Adipose tissue (tissue), 3 donors: ENCODE results near the gene WDR70. TPM values are rescaled to one million over a fixed set of nuclear protein-coding genes. Genes with fewer than 3 reads are reported as not detected.
"Not testable (repeated sequence)": the region's sequence is repeated elsewhere in the genome, so short reads cannot be mapped to it uniquely, and the experiment has no call there.

Source experiments
- H3K27ac ChIP-seq: one replicate; pipeline ENCODE4 v1.5.1; 2013; ENCODE audit warnings: low read depth, low read length
- WGBS, 3 donors: extraction: QIAGEN DNeasy Blood & Tissue Kit; methylation state at CpG; one replicate each; pipeline ENCODE4 v1.1.7; 2013; 5-methylcytosine and 5-hydroxymethylcytosine counted together
- polyA plus RNA-seq, 3 donors: library from polyadenylated mRNA; stranded (reverse); fragments of 200-250 nt; gene quantifications; one replicate each; pipeline ENCODE4 v1.2.3, GENCODE V29; 2013
- donor health status: healthy with polysubstance abuse.
- donor health status: Bipolar disorder and iron deficiency.
- donor health status: healthy.

WDR70 gene
- polyA plus RNA-seq, 3 donors: 6.5 to 16.1 (median 12.0) TPM

DNA sequence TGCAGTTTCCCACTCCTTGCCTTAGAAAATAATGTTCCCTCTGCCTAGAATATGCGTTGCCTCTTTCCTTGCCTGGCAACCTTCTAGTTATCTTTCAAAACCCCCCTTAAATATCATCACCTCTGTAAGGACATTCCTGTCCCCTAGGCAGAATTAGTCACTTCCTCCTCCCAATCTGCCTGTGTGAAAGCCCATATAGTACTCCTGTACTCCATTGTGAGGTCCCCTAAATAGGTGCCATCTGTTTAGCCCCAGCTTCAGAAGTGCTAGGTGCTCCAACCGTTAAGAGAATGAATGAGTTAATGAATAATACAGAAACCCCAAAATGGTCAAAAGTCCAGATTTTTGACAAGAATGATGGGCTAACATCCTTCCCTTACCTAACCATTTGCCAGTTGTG is 279.3 kb downstream of the WDR70 start:
- WGBS, 3 donors: 72 to 89% (median 80%) methylated on average over 2 of the region's 2 CpGs
- no peak overlapping the region for H3K27ac ChIP-seq

DNA sequence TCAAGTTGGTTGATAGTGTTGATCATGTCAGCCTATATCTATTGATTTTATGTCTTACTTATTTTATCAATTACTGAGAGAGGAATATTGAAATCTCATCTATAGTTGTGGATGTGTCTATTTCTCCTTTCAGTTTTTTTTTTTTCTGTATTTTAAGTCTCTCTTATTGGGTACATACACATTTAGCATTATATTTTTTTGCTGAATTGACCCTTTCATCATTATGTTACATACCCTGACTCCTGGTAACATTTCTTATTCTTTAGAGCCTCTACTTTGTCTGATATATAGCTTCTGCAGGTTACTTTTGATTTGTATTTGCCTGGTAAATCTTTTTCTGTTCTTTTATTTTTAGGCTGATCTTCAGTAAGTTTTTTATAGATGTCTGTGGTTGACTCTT is 281.2 kb downstream of the WDR70 start:
- H3K27ac ChIP-seq: no peak overlapping the region

DNA sequence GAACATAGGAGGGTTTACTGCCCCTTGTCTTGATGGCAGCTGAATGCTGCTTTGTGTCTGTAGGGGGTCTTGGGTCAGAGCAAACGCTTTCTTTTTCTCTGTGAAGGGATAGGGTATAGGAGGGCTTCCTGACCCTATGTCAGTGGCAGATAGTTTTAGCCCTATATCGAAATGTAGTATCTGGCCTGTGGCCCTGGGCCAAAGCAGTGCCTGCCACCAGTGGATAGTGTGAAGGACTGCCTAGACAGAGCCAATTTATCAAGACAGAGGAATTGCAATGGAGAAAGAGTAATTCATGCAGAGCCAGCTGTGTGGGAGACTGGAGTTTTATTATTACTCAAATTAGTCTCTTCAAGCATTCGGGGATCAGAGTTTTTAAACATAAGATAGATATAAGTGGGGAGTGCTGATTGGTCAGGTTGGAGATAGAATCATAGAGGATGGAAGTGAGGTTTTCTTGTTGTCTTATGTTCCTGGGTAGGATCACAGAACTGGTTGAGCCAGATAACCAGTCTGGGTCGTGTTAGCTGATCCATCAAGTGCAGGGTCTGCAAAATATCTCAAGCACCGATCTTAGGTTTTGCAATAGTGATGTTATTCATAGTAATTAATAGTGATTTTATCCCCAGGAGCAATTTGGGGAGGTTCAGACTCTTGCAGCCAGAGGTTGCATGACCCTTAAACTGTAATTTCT is 282.3 kb downstream of the WDR70 start:
- WGBS, 3 donors: 61 to 62% (median 61%) methylated on average over 5 of the region's 5 CpGs
- no peak overlapping the region for H3K27ac ChIP-seq

DNA sequence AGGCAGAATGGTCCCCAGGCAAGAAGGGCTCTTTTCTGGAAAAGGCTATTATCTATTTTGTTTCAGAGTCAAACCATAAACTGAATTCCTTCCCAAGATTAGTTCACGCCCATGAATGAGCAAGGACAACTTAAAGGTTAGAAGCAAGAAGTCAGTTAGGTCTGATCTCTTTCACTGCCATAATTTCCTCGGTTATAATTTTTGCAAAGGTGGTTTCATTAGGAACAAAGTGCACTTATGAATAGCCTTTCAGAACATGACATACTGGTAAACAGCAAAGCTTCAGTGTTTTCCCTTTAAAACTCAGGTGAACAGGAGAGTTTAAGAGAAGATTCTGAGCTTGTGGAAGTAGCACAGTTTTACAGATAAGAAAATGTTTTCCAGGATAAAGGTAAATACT is 282.8 kb downstream of the WDR70 start:
- no peak overlapping the region for H3K27ac ChIP-seq
- WGBS, 3 donors: 63 to 67% (median 64%) methylated on average over 2 of the region's 2 CpGs

DNA sequence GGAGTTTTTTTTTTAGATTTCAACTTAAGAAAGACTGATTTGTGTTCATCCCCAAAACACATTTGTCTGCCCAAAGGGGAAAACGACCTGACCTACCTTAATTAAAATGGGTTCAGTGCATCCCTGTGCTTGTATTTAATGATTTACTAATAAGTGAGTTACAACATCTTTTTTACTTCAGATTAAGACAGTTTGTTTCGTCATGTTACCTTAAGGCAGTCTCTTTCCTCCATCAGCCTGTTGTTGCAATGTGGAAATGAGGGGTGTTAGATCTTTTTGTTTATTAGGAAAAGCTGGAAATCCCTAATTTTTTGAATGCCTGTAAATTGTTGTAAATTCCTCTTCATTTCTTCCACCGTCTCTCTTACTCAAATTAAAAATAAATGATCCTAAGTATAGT is 283.2 kb downstream of the WDR70 start:
- 57 to 63% (median 60%) methylated on average over 3 of the region's 3 CpGs for WGBS, 3 donors

DNA sequence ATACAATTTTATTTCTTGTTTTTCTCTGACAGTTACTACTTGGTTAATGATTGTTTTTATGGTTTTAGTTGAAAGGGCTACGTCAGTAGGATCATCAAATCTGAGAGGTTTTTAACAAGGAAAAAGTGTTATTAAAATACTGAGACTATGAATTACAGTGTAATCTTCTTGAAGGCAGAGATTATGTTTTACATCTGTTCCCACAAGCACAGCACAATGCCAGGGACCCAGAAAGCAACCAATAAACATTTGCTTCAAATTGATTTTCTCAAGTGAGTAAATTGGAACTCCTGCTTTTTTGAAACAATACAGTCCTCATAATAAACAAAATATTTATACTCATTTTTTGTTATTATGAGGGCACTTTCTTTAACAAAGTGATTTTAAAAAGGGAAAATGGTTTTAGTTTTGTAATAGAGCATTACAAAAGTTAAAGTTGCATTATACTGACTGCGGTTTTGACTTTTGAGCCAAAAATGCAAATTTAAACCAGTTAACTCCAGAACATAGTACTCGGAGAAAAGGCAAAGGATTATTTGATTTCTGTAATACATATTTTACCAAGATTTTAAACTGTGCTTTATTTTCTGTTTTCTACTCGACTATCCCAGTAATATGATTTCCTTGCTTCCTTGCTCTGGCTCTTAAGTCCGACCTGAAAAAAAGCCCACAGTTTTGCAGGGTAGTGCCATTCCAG is 283.8 kb downstream of the WDR70 start:
- no peak overlapping the region for H3K27ac ChIP-seq

More for the DNA sequence above, 283.2 kb downstream of the WDR70 start:
- no peak overlapping the region for H3K27ac ChIP-seq

DNA sequence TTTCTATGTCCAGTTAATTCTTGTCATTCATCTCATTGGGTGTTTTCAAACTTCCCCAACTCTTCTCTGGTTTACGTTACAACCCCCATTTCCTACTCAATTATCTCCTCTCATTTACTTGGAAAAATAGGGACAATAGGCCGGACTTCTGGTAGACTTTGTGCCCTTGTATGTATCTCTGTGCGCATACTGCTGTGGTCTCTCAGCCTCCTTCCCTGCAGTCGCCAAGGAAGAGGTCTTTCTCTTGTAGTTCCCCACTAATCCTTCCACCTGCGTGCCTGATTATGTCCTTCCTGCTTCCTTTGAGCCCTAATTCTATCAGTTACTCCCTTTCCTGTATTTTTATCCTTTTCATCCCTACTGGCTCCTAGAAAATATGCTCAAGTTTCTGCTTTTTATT is 284.4 kb downstream of the WDR70 start:
- 70 to 95% (median 75%) methylated on average over 5 of the region's 5 CpGs for WGBS, 3 donors
- H3K27ac ChIP-seq: no peak overlapping the region

More for the DNA sequence above, 283.8 kb downstream of the WDR70 start:
- WGBS, 3 donors: 64 to 85% (median 68%) methylated on average over 5 of the region's 5 CpGs

DNA sequence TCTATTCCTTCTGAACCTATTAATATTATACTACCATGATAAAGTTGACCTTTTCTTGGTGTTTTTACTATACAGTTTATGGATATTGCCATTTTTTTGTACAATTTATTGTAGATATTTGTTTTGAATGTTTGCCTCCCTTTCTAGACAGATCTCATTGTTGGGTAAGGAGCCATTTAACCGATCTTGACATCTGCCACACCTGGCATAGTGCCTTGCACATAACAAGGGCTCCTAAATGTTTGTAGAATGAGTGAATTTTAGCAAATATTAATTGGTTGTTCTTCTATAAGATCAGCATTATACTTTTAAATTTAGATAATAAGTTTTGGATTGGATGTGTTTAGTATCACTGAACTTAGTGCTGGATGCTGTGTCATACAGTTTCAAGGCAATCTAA is 285.4 kb downstream of the WDR70 start:
- WGBS, 3 donors: 96 to 97% (median 97%) methylated on average over 1 of the region's 1 CpG
- H3K27ac ChIP-seq: no peak overlapping the region

DNA sequence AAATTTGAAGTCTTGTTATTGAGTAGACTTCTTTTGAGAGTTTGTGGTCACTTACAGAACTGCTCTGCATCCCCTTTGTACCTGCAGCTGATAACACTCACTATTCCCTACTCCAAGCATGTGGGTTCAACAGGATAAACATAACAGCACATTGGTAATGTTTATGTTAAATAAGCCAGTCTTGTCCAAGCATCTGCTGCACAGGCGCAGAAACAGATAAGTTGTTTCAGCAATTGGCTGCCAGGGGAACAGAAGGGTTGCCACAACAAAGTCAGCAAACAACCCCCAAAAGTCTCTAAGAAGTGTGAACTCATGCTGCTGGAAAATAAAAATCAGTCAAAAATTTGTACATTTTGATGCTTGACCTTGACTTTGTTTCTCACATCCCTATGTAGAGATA is 286.2 kb downstream of the WDR70 start:
- no peak overlapping the region for H3K27ac ChIP-seq
- WGBS, 3 donors: 71 to 86% (median 78%) methylated on average over 1 of the region's 1 CpG

DNA sequence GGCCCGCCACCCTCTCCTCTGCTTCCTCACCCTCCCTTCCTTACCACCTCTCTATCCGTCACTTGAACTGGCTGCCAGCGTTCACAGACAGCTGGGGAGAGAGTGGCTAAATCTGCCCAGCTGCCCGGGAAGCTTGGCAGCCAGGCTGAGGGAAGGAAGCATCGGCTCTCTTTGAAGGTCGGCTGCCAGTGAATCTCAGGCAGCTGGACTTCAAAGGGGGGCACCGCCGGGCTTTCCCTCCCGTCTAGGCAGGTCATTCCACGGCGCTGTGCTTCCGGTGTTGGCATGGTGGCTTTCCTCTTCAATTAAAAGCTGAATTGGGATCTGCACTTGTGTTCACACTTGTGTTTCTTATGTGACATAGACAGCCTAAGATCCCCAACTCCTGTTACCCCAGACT is 286.8 kb downstream of the WDR70 start:
- WGBS, 3 donors: 34 to 58% (median 52%) methylated on average over 12 of the region's 12 CpGs
- H3K27ac ChIP-seq: no peak overlapping the region

DNA sequence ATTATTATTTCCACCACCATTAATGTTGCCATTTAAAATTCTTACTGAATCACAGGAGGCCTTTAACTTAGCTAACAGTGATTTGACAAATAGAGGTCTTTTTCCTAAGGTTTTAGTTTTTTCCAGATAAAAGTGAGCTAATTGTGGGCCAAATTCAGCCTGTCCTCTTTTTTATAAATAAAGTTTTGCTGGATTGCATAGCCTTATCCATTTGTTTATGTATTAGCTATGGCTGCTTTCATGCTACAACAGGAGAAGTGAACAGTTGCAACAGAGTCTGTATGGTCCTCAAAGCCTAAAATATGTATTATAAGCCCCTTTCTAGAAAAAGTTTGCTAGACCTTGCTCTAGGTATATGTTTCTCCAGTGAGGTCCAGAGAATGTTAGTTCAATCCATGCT is 288.3 kb downstream of the WDR70 start:
- H3K27ac ChIP-seq: no peak overlapping the region

DNA sequence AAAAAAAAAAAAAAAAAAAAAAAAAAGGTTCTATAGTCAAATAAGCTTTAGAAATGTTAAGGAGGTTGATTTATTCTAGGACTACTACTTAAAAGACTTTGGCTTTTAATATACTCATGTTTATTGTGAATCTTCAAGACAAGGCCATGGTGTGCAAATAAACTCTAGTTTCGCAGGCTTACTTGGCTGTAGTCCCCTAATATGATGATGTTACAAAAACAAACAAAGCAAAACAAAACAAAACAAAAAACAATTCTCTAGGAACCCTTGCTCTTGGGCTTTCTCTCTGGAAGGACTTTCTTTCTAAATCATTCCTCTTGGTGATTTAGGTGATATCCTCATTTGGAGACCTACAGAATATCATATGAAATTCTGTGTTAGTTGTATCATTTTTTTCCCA is 288.7 kb downstream of the WDR70 start:
- no peak overlapping the region for H3K27ac ChIP-seq
- WGBS, 3 donors: 65 to 97% (median 92%) methylated on average over 1 of the region's 1 CpG

DNA sequence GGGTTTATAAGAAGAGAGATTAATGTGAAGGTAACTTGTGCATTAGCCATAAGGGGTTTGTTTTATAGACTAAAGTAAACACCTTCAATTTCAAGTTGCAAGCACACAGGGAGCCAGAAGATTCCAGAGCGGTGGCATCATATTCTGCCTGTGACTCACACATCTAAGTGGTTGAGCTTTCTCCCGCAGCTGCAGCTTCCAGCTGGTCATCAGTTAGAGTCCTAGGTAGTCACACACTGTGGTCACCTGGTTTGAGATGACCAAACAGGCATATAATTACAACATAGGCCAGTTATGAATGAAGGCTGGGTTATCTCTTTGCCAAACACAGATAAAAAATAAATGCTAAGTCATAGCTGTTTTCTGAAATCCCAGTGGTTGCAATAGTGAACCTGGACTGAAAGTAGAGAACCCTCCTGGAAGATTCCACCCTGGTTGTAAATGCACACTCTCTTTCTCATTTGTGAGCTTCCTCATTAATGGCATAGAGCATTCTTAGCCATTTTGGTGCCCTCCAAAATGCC is 289.5 kb downstream of the WDR70 start:
- 65 to 78% (median 75%) methylated on average over 2 of the region's 2 CpGs for WGBS, 3 donors

DNA sequence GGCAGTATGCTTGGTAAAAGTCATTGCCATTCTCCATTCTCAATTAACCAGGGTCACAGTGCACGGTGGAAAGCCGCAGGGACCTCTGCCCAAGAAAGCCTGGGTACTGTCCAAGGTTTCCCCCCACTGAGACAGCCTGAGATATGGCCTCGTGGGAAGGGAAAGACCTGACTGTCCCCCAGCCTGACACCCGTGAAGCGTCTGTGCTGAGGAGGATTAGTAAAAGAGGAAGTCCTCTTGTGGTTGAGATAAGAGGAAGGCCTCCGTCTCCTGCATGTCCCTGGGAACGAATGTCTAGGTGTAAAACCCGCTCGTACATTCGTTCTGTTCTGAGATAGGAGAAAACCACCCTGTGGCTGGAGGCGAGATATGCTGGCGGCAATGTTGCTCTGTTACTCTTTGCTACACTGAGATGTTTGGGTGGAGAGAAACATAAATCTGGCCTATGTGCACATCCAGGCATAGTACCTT is 293.0 kb downstream of the WDR70 start:
- not testable (repeated sequence) for H3K27ac ChIP-seq
- 36 to 65% (median 41%) methylated on average over 12 of the region's 12 CpGs for WGBS, 3 donors

More for the DNA sequence above, 289.5 kb downstream of the WDR70 start:
- no peak overlapping the region for H3K27ac ChIP-seq

DNA sequence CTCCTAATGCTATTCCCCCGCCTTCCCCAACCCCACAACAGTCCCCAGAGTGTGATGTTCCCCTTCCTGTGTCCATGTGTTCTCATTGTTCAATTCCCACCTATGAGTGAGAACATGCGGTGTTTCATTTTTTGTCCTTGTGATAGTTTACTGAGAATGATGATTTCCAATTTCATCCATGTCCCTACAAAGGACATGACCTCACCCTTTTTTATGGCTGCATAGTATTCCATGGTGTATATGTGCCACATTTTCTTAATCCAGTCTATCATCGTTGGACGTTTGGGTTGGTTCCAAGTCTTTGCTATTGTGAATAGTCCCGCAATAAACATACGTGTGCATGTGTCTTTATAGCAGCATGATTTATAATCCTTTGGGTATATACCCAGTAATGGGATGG is 295.2 kb downstream of the WDR70 start:
- not testable (repeated sequence) for H3K27ac ChIP-seq
- WGBS, 3 donors: 93 to 97% (median 95%) methylated on average over 6 of the region's 6 CpGs

DNA sequence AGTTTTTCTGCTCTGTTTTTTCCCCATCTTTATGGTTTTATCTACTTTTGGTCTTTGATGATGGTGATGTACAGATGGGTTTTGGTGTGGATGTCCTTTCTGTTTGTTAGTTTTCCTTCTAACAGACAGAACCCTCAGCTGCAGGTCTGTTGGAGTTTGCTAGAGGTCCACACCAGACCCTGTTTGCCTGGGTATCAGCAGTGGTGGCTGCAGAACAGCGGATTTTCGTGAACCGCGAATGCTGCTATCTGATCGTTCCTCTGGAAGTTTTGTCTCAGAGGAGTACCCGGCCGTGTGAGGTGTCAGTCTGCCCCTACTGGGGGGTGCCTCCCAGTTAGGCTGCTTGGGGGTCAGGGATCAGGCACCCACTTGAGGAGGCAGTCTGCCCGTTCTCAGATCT is 300.2 kb downstream of the WDR70 start:
- 95 to 99% (median 99%) methylated on average over 5 to 8 of the region's 8 CpGs for WGBS, 3 donors
- not testable (repeated sequence) for H3K27ac ChIP-seq

DNA sequence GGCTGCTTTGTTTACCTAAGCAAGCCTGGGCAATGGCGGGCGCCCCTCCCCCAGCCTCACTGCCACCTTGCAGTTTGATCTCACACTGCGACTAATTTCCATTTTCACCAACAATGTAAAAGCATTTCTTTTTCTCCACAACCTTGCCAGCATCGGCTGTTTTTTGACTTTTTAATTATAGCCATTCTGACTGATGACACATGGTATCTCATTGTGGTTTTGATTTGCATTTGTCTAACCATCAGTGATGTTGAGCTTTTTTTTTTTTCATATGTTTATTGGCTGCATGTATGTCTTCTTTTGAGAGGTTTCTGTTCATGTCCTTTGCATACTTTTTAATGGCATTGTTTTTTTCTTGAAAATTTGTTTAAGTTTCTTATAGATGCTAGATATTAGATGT is 300.8 kb downstream of the WDR70 start:
- WGBS, 3 donors: 97 to 100% (median 98%) methylated on average over 4 of the region's 4 CpGs

DNA sequence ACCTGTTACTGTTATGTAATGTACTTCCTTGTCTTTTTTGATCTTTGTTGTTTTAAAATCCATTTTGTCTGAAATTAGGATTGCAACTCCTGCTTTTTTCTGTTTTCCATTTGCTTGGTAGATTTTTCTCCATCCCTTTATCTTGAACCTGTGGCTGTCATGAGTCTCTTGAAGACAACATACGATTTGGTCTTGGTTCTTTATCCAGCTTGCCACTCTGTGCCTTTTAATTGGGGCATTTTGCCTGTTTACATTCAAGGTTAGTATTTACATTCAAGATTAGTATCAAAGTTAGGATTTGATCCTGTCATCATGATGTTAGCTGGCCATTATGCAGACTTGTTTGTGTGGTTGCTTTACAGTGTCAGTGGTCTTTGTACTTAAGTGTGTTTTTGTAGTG is 304.0 kb downstream of the WDR70 start:
- no peak overlapping the region for H3K27ac ChIP-seq
- 86 to 97% (median 92%) methylated on average over 1 of the region's 1 CpG for WGBS, 3 donors

More for the DNA sequence above, 300.8 kb downstream of the WDR70 start:
- H3K27ac ChIP-seq: not testable (repeated sequence)

DNA sequence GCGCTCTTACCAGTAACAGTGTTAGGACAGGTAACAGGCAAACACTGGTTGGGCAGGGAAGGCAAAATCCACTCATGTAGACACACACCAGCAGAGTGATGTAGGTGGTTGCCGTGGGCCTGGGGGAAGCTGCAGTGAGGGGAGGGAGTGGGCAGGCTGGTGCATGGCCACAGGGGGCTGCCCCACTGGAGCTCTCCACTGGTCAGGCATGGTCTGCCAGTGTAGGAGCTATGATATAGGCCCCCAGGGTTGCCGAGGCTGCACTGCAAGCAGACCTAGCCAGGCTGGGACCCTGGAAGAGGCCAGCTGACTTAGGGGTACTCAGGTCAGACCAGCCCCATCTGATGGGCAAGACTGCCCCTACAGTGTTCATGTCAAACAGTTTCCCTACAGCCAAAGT is 306.1 kb downstream of the WDR70 start:
- 97 to 98% (median 98%) methylated on average over 3 of the region's 3 CpGs for WGBS, 3 donors
- no peak overlapping the region for H3K27ac ChIP-seq

DNA sequence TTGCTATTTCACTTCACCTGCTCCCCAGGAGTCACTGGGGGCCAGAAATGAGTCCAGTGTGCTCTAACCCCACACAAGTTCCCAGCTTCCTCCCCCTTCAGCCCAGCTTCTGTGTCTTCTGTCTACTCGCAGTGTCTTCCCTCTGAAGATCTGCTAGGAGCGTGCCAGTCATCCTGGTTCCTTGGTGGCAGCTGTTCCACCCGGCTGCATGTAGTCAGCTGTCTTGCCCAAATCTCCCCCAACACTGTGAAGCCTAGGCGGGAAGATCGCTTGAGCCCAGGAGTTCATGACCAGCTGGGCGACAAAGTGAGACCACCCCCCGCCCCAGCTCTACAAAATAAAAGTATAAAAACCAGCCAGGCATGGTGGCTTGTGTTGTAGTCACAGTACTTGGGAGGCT is 306.7 kb downstream of the WDR70 start:
- WGBS, 3 donors: 97 to 99% (median 97%) methylated on average over 7 of the region's 7 CpGs
- no peak overlapping the region for H3K27ac ChIP-seq
